Epidermal melanocyte (primary cell): Measurements from ENCODE around the gene SMG6.
"Not testable (repeated sequence)": the region's sequence is repeated elsewhere in the genome, so short reads cannot be mapped to it uniquely, and the experiment has no call there.

Source experiments
- DNase-seq: peaks from one replicate; pipeline ENCODE4 v3.0.0; 2011; ENCODE audit warnings: low spot score; ENCODE audit not compliant: insufficient read length

SMG6 gene

DNA sequence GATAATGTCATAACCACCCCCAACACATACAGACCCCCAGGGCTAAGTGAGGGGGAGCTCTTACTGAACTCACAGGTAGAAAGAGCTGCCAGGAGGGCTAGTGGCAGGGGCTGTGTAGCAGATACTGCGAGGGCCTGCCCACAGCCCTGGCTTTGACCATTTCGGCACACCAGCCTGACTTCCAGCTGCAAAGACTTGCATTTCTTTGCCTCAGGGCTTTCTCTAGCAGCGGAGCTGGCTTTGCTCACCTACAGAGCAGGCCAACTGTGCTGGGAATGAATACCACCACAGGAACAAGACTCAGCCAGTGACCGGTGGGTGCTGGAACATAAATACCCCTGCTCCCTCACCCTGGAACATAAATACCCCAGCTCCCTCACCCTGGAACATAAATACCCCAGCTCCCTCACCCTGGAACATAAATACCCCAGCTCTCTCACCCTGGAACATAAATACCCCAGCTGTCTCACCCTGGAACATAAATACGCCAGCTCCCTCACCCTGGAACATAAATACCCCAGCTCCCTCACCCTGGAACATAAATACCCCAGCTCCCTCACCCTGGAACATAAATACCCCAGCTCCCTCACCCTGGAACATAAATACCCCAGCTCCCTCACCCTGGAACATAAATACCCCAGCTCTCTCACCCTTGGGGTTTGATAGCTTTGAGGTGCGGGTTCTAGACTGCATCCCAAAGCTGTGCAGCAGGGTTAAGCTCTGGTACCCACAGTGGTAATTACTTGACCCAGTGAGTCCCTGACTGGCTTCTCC is 290.2 kb downstream of the SMG6 start:
- DNase-seq, result not testable (repeated sequence)

DNA sequence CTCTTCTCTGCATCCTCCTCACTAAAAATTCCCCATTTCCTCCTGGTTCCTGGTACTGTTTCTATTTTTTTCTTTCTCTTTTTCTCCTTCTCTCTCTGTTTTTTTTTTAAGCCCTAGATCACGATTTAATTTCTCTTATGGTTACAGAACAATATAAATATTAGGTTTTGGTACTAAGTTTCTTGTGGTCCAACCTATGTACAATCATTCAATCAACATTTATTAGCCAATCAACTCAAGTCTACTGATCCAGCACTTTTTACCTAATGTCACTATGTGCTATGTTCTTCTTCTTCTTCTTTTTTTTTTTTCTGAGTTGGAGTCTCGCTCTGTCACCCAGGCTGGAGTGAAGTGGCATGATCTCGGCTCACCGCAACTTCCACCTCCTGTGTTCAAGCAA is 291.1 kb downstream of the SMG6 start:
- no peak for DNase-seq

DNA sequence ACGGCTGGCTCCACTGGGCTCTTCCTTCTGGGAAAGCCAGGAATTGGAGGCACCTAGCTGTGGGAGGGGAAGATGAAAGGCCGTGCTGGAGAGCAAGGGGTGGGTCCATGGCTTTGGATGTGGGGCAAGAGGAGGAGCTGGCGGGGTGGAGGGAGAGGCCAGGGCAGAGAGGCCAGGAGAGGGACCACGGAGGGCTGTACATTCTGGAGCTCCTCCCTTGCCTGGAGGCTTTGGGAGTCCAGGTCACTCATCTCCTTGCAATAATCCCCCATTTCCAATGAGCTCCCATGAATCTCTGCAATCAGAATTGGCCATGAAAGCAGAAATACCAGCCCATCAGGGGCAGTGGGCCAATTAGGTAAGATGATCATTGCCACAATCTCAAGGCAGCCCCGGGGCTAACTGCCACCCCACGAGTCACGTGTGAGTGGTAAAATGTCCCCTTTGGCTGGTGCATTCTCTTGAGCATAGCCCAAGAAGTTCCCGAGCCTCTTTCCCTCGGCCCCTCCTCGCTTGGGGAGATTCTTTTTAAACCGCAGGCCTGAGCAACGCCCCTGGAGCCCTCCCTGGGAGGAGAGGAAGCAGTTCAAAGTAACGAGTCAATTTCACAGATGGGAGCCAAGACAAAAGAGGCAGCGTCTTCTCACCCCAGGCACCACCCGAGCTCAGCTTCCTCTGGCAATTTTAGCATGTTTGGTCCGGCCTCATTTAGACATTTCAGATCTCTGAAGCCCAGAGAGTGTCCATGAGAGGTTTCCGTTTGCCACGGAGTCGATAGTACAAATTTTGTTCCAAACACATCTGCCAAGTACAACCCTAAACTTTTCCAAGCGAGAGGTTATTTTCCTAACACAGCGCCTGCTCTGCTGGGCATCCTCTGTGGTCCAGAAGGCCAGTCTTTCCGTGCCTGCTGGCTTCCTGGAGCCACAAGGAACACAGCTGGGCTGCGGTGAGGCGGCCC is 291.9 kb downstream of the SMG6 start:
- DNase-seq, result peak; percentile 91
